ENCODE measurements around the gene EMP2. TPM values are rescaled to one million over a fixed set of nuclear protein-coding genes. Genes with fewer than 3 reads are reported as not detected.
"Not testable (repeated sequence)": the region's sequence is repeated elsewhere in the genome, so short reads cannot be mapped to it uniquely, and the experiment has no call there.

Gene EMP2
- total and polyA plus RNA-seq, 12 donors = 5.9 to 34.0 (median 12.9) TPM

DNA sequence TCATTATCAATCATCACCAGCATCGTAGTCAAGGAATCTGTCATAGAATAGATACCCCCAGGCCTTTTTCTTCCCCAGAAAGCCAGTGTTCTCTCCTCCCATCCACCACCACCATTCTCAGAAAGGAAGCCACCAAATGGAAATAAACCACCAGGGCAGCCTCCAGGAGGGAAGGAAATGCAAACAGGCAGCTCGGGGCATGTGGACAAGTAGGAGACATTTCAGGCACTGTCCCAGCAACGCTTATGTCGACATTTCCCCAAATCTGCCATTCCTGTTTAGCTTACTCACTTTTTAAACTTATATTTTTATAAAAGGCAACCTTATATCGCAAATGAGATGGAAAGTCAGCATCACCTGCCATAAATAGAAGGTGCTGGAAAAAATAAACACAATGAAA is 15.8 kb downstream of the EMP2 start:
- peaks cover 0 to 12% of the 10 kb centered on the region in 2 donors for H3K4me1 ChIP-seq (replicated peaks in 1 of 2)
- no peak for DNase-seq

DNA sequence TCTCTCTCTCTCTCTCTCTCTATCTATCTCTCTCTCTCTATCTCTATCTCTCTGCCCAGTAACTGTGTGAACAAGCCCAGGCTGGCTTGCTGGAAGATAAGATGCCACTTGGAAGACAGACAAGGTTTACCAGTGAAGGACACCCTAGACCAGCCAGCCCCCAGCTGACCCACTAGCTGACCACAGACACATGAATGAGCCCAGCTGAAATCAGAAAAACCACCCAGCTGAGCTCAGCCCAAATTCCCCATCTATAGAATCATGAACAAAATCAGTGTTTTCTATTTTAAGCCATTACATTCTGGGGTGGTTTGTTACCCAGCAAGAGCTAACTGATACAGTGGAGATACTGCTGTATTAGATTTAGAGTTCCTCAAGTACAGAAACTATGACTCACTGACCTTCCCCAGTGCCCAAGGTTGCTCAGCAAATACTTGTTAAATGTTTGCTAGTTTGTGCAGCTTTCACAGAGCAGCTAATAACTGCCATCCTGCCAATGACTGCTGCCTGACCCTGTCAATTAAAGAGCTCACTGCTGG is 18.0 kb downstream of the EMP2 start:
- H3K27me3 ChIP-seq = no peaks in the 10 kb centered on the region
- intact Hi-C loops (cut with DNase I) = no loop called here
- no peak for TF ChIP-seq POLR2A (IDR thresholded peaks at IDR 0.05)
- TF ChIP-seq CTCF (IDR thresholded peaks at IDR 0.05) = no peak
- H3K9me3 ChIP-seq (replicated peaks in 1 of 3) = no peaks in the 10 kb centered on the region
- H3K4me3 ChIP-seq = no peak overlapping the region
- peaks cover 0 to 21% of the 10 kb centered on the region in 2 donors for H3K4me1 ChIP-seq (replicated peaks in 1 of 2)
- no peak for DNase-seq
- no peaks in the 10 kb centered on the region for H3K36me3 ChIP-seq (replicated peaks in 1 of 2)
- H3K27ac ChIP-seq = no peak overlapping the region

More for the DNA sequence above, 15.8 kb downstream of the EMP2 start:
- WGBS, 4 donors = 61 to 74% (median 66%) methylated on average over 5 of the region's 5 CpGs
- Histone ChIP-seq H3K36me3 (replicated peaks in 1 of 2) (no peaks in the 10 kb centered on the region), H3K27me3 (no peaks in the 10 kb centered on the region), H3K27ac (peak overlapping the region in 2 of 5 donors; percentile 40 to 56), H3K9me3 (replicated peaks in 1 of 3) (no peaks in the 10 kb centered on the region), H3K4me3 (no peak overlapping the region)
- intact Hi-C loops (cut with DNase I) = no loop called here
- no peak for TF ChIP-seq POLR2A (IDR thresholded peaks at IDR 0.05)
- no peak for TF ChIP-seq CTCF (IDR thresholded peaks at IDR 0.05)

DNA sequence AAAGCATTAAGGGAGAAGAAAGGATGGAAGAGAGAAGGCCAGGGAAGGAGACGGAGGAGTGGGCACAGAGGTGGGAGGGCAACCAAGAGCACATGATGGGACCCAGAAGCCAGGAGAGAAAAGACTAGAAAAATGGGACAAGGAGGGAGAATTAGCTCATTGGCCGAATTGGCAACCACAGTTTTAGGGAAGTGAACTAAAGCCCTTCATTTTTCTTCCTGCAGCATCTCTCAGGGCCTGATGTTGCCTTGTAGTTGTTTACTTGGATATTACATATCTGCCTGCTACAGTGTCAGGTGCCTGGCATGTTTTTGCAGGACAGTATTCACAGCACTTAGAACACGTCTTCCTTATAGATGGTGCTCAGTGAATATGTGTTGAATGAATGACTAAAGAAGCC is 19.0 kb downstream of the EMP2 start:
- no peaks in the 10 kb centered on the region for H3K27me3 ChIP-seq
- peak overlapping the region in 2 of 5 donors; percentile 35 to 44 for H3K27ac ChIP-seq
- H3K4me1 ChIP-seq (replicated peaks in 1 of 2) = peaks cover 0 to 21% of the 10 kb centered on the region in 2 donors
- WGBS, 4 donors = 85 to 92% (median 89%) methylated on average over 3 of the region's 3 CpGs
- H3K4me3 ChIP-seq = no peak overlapping the region
- TF ChIP-seq CTCF (IDR thresholded peaks at IDR 0.05) (no peak), POLR2A (IDR thresholded peaks at IDR 0.05) (no peak)
- DNase-seq = no peak
- H3K9me3 ChIP-seq (replicated peaks in 1 of 3) = no peaks in the 10 kb centered on the region
- H3K36me3 ChIP-seq (replicated peaks in 1 of 2) = no peaks in the 10 kb centered on the region
- intact Hi-C loops (cut with DNase I) = no loop called here

DNA sequence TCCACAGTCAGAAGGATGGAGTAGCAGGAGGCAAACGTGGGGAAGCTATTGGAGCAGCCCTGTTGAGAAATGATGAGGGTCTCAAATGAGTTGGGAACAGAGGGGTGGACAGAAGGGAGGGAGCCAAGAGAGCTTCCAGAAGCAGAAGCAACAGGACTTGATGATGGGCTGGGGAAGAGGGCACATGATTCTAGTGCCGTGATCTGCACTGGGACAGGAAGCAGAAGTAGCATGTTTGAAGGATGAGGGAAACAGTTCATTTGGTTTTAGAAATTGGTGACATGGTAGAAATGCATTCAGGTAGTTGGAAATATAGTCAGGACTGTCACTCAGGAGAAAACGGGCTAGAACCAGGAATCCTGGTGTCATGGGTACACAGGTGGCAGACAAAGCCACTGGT is 19.4 kb downstream of the EMP2 start:
- H3K4me3 ChIP-seq = no peak overlapping the region
- peaks cover 0 to 21% of the 10 kb centered on the region in 2 donors for H3K4me1 ChIP-seq (replicated peaks in 1 of 2)
- TF ChIP-seq POLR2A (IDR thresholded peaks at IDR 0.05) = no peak
- TF ChIP-seq CTCF (IDR thresholded peaks at IDR 0.05) = no peak
- intact Hi-C loops (cut with DNase I) = no loop called here
- H3K36me3 ChIP-seq (replicated peaks in 1 of 2) = no peaks in the 10 kb centered on the region
- no peaks in the 10 kb centered on the region for H3K27me3 ChIP-seq
- DNase-seq = peak in 1 of 7 donors; percentile 19
- peak overlapping the region in 2 of 5 donors; percentile 35 to 44 for H3K27ac ChIP-seq
- no peaks in the 10 kb centered on the region for H3K9me3 ChIP-seq (replicated peaks in 1 of 3)
- WGBS, 4 donors = 75 to 82% (median 78%) methylated on average over 3 of the region's 3 CpGs

DNA sequence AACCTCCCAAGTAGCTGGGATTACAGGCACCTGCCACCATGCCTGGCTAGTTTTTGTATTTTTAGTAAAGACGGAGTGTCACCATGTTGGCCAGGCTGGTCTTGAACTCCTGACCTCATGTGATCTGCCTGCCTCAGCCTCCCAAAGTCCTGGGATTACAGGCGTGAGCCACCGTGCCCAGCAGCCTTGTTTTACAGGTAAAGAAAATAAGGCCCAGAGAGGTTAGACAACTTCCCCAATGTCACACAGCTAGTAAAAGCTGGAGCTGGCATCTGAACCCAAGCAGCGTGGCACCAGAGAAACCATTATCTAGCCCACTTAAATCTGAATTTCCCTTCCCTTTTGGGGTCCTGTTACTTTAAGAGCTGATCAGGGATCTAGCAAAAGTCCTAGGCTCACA is 20.6 kb downstream of the EMP2 start:
- intact Hi-C loops (cut with DNase I); H3K36me3 ChIP-seq (replicated peaks in 1 of 2); H3K9me3 ChIP-seq (replicated peaks in 1 of 3); H3K27me3 ChIP-seq; DNase-seq; H3K4me3 ChIP-seq: not testable (repeated sequence)
- H3K4me1 ChIP-seq (replicated peaks in 1 of 2) = peaks cover 0 to 21% of the 10 kb centered on the region in 2 donors
- 77 to 100% (median 92%) methylated on average over 4 of the region's 4 CpGs for WGBS, 4 donors
- H3K27ac ChIP-seq = peak overlapping the region in 2 of 5 donors; percentile 59 to 84

All from adrenal gland (tissue), 12 donors.